B cell (primary cell): ENCODE results near the gene LANCL2. TPM values are rescaled to one million over a fixed set of nuclear protein-coding genes. Genes with fewer than 3 reads are reported as not detected.

Experiments
- ATAC-seq: fragments of 200-7000 bp; cut with Tn5 transposase; one replicate; pipeline ENCODE4 v1.10.0; 2021; ENCODE audit warnings: low read depth, mild to moderate bottlenecking, moderate number of reproducible peaks, moderate library complexity
- CTCF ChIA-PET: fragments of 350-600 bp; sonication (Branson Sonifier 250); formaldehyde crosslinking; loops from one replicate; lab custom pipeline; 2021; ENCODE audit warnings: antibody characterized with exemption, inconsistent platforms; lab: Charles Lee
- POLR2A ChIA-PET: fragments of 350-600 bp; sonication (Branson Sonifier 250); formaldehyde crosslinking; loops from one replicate; lab custom pipeline; 2021; ENCODE audit warnings: antibody characterized with exemption; lab: Charles Lee
- DNase-seq: peaks from one replicate; pipeline ENCODE4 v3.0.0; 2013
- H2AFZ ChIP-seq: 2 replicates; pipeline ENCODE4 v1.6.1; 2012; ENCODE audit warnings: mild to moderate bottlenecking, low read depth, low read length; ENCODE audit not compliant: insufficient read depth, poor library complexity, severe bottlenecking
- H3K27ac ChIP-seq, 2 donors: 1 replicate in 1 of 2; 2 replicates in 1 of 2; pipeline ENCODE4 v1.5.1; 2012 to 2013; ENCODE audit warnings: low read length in 2 of 2, mild to moderate bottlenecking in 2 of 2, moderate library complexity in 1 of 2
- H3K27me3 ChIP-seq, 4 experiments: fragments of 200-600 bp in 1 of 4; sonication (generic) in 1 of 4; replicated peaks in 1 of 4; 1 replicate in 2 of 4; 2 replicates in 2 of 4; pipeline versions ENCODE4 v1.6.1 to v1.7.0; 2013 to 2016; ENCODE audit warnings: low read length in 3 of 4, mild to moderate bottlenecking in 2 of 4, mixed read lengths in 1 of 4, moderate library complexity in 1 of 4; ENCODE audit not compliant: insufficient read depth in 4 of 4, control insufficient read depth in 3 of 4; ENCODE audit errors: control extremely low read depth in 1 of 4
- H3K36me3 ChIP-seq, 2 experiments: replicated peaks in 1 of 2; 1 replicate in 1 of 2; 2 replicates in 1 of 2; pipeline versions ENCODE4 v1.6.1 to v1.7.1; 2013; ENCODE audit warnings: low read length in 1 of 2; ENCODE audit not compliant: insufficient read depth in 2 of 2, control insufficient read depth in 1 of 2; ENCODE audit errors: control extremely low read depth in 1 of 2, extremely low read depth in 1 of 2
- H3K4me1 ChIP-seq, 2 donors: fragments of 200-600 bp in 1 of 2; sonication (generic) in 1 of 2; 1 replicate in 1 of 2; 2 replicates in 1 of 2; pipeline versions ENCODE4 v1.5.1 to v1.6.1; 2013 to 2017; ENCODE audit warnings: low read length in 2 of 2; ENCODE audit not compliant: control insufficient read depth in 2 of 2, insufficient read depth in 2 of 2
- H3K4me2 ChIP-seq: replicated peaks from 2 replicates; pipeline ENCODE3; 2012; ENCODE audit warnings: mild to moderate bottlenecking, low read depth, low read length; ENCODE audit not compliant: poor library complexity, severe bottlenecking
- H3K4me3 ChIP-seq, 5 experiments: fragments of 200-600 bp in 1 of 5; sonication (generic) in 1 of 5; 1 replicate in 3 of 5; 2 replicates in 2 of 5; pipeline versions ENCODE4 v1.5.1 to v1.7.0; 2011 to 2016; ENCODE audit warnings: low read length in 4 of 5, mild to moderate bottlenecking in 4 of 5, low read depth in 2 of 5, control low read depth in 1 of 5, moderate library complexity in 1 of 5; ENCODE audit not compliant: insufficient read depth in 1 of 5; ENCODE audit errors: control extremely low read depth in 1 of 5, extremely low read depth in 1 of 5
- H3K79me2 ChIP-seq: fragments of 200-600 bp; sonication (generic); one replicate; pipeline ENCODE4 v1.6.0; 2016; ENCODE audit warnings: low read length; ENCODE audit not compliant: control insufficient read depth, insufficient read depth
- H3K9ac ChIP-seq: fragments of 200-600 bp; sonication (generic); 2 replicates; pipeline ENCODE4 v1.6.1; 2017; ENCODE audit warnings: mild to moderate bottlenecking, low read length, moderate library complexity
- H3K9me3 ChIP-seq, 3 donors: one replicate each; pipeline versions ENCODE4 v1.6.1 to v1.7.1; 2013; ENCODE audit warnings: low read length in 2 of 3; ENCODE audit not compliant: control insufficient read depth in 2 of 3, insufficient read depth in 1 of 3; ENCODE audit errors: control extremely low read depth in 1 of 3
- H4K20me1 ChIP-seq: 2 replicates; pipeline ENCODE4 v1.6.0; 2012; ENCODE audit warnings: mild to moderate bottlenecking, low read length; ENCODE audit not compliant: insufficient read depth, control insufficient read depth, poor library complexity, severe bottlenecking
- H3K27ac Mint-ChIP-seq: one replicate; pipeline ENCODE4 v1.8.0; 2021; ENCODE audit warnings: mixed read lengths
- H3K27me3 Mint-ChIP-seq: one replicate; pipeline ENCODE4 v1.8.0; 2021; ENCODE audit warnings: mixed read lengths
- H3K4me1 Mint-ChIP-seq: one replicate; pipeline ENCODE4 v1.8.0; 2021; ENCODE audit warnings: mixed read lengths
- H3K4me3 Mint-ChIP-seq: one replicate; pipeline ENCODE4 v1.8.0; 2021; ENCODE audit warnings: mixed read lengths
- H3K9me3 Mint-ChIP-seq: one replicate; pipeline ENCODE4 v1.8.0; 2022; ENCODE audit warnings: mixed read lengths; ENCODE audit not compliant: insufficient read depth
- EZH2 ChIP-seq: IDR thresholded peaks from 2 replicates; pipeline ENCODE4 v1.6.1; 2012; ENCODE audit warnings: borderline replicate concordance, low read depth, mild to moderate bottlenecking, moderate library complexity, low read length; ENCODE audit not compliant: insufficient read depth, poor library complexity, severe bottlenecking
- WGBS: methylation state at CpG from one replicate; pipeline ENCODE4 v1.1.5; 2013; ENCODE audit warnings: missing lambda C conversion rate; ENCODE audit not compliant: insufficient coverage; 5-methylcytosine and 5-hydroxymethylcytosine counted together
- intact Hi-C: fragments of 100-400 bp; cut with micrococcal nuclease; formaldehyde crosslinking; loops from one replicate; pipeline ENCODE4 v1.10.0; 2022
- polyA plus RNA-seq: library from polyadenylated mRNA; depleted of rRNA; stranded (reverse); fragments of >200 nt; gene quantifications from 2 replicates; pipeline ENCODE4 v1.2.3, GENCODE V29; 2012
- total RNA-seq, 2 donors: library from RNA; stranded (reverse); fragments of 120-200 nt in 1 of 2; gene quantifications; 1 replicate in 1 of 2; 2 replicates in 1 of 2; pipeline versions ENCODE4 v1.2.3 to v1.2.4, GENCODE V29; 2013 to 2022
- TF ChIP-seq, protein P1 (sequence below): fragments of 200-600 bp; IDR thresholded peaks from one replicate; pipeline ENCODE4 v1.8.0; 2022; ENCODE audit warnings: antibody characterized with exemption, mild to moderate bottlenecking

The LANCL2 gene
- total and polyA plus RNA-seq, 2 donors (not counting 1 experiment from before 2014, with no cell fraction given), result 3.5 to 8.1 TPM

DNA sequence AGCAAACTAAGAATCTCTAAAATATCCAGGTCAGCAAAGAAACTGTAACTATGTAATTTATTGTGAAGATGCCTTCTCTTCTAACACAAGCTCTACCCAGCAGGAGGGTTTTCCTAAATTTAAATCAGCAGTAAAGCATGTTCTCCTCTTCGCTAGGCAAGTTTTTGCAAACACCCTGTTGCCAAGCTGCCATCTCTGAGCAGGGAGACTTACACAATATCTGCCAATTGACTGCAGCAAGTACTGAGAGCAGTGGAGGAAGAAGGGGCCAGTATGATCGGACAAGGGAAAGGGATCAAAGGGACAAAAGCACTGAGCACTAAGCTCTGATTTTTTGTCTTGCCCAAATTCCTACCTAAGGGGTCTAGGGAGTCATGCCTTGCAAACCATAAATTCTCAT is 16.0 kb upstream of the LANCL2 start:
- no peak overlapping the region for H3K4me3 Mint-ChIP-seq
- WGBS, result no CpG with 5 or more reads among the region's 2 CpGs

DNA sequence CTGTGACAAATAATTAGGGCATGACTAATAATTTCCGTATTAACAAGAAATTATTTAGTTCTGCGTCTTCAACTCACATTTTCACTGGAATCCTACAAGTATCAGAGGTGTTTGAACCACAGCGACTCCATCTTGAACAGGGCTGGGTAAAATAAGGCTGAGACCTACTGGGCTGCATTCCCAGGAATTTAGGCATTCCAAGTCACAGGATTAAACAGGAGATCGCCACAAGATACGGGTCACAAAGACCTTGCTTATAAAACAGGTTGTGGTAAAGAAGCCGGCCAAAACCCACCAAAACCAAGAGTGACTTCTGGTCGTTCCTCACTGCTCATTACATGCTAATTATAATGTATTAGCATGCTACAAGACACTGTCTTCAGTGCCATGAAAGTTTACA is 14.9 kb upstream of the LANCL2 start:
- Mint-ChIP-seq H3K4me3 (no peak overlapping the region), H3K4me1 (no peaks in the 10 kb centered on the region), H3K27me3 (peaks cover 25% of the 10 kb centered on the region), H3K9me3 (no peaks in the 10 kb centered on the region), H3K27ac (no peak overlapping the region)
- ChIA-PET CTCF (no interaction called here), POLR2A (no interaction called here)
- H3K4me2 ChIP-seq, result no peak overlapping the region
- H3K9ac ChIP-seq, result no peak overlapping the region
- no peaks in the 10 kb centered on the region for H4K20me1 ChIP-seq
- H3K4me1 ChIP-seq, result no peaks in the 10 kb centered on the region
- peaks cover 0 to 2% (median 0%) of the 10 kb centered on the region in 3 donors for H3K9me3 ChIP-seq
- intact Hi-C loops, result no loop called here
- H2AFZ ChIP-seq, result no peak overlapping the region
- ATAC-seq (no peak), DNase-seq (no peak)
- no peak overlapping the region for H3K27ac ChIP-seq
- H3K36me3 ChIP-seq, result no peaks in the 10 kb centered on the region
- no peak for TF ChIP-seq EZH2
- TF ChIP-seq, protein P1, sequence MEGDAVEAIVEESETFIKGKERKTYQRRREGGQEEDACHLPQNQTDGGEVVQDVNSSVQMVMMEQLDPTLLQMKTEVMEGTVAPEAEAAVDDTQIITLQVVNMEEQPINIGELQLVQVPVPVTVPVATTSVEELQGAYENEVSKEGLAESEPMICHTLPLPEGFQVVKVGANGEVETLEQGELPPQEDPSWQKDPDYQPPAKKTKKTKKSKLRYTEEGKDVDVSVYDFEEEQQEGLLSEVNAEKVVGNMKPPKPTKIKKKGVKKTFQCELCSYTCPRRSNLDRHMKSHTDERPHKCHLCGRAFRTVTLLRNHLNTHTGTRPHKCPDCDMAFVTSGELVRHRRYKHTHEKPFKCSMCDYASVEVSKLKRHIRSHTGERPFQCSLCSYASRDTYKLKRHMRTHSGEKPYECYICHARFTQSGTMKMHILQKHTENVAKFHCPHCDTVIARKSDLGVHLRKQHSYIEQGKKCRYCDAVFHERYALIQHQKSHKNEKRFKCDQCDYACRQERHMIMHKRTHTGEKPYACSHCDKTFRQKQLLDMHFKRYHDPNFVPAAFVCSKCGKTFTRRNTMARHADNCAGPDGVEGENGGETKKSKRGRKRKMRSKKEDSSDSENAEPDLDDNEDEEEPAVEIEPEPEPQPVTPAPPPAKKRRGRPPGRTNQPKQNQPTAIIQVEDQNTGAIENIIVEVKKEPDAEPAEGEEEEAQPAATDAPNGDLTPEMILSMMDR, result no peak
- no peak overlapping the region for H3K4me3 ChIP-seq
- H3K27me3 ChIP-seq, result peaks cover 0 to 2% (median 0%) of the 10 kb centered on the region in 4 experiments
- H3K79me2 ChIP-seq, result no peaks in the 10 kb centered on the region
- WGBS, result 90% methylated on average over 4 of the region's 7 CpGs

More for the DNA sequence above, 16.0 kb upstream of the LANCL2 start:
- H3K27ac ChIP-seq, result no peak overlapping the region
- POLR2A ChIA-PET, result interaction anchor here (0.6 kb wide), 1 partner anchor 712 kb away, joined by 7 read pairs; no protein-coding TSS in a partner anchor
- TF ChIP-seq, protein P1, result no peak
- TF ChIP-seq EZH2, result no peak
- H3K4me2 ChIP-seq, result no peak overlapping the region
- H2AFZ ChIP-seq, result no peak overlapping the region
- H4K20me1 ChIP-seq, result no peaks in the 10 kb centered on the region
- peaks cover 0 to 12% (median 0%) of the 10 kb centered on the region in 3 donors for H3K9me3 ChIP-seq
- ATAC-seq (no peak), DNase-seq (no peak)
- intact Hi-C loops, result no loop called here
- H3K27ac Mint-ChIP-seq, result no peak overlapping the region
- H3K27me3 ChIP-seq, result peaks cover 0 to 2% (median 0%) of the 10 kb centered on the region in 4 experiments
- CTCF ChIA-PET, result no interaction called here
- H3K4me1 ChIP-seq, result no peaks in the 10 kb centered on the region
- no peaks in the 10 kb centered on the region for H3K36me3 ChIP-seq
- no peak overlapping the region for H3K9ac ChIP-seq
- H3K4me1 Mint-ChIP-seq, result no peaks in the 10 kb centered on the region
- peaks cover 20% of the 10 kb centered on the region for H3K27me3 Mint-ChIP-seq
- H3K79me2 ChIP-seq, result no peaks in the 10 kb centered on the region
- H3K4me3 ChIP-seq, result no peak overlapping the region
- H3K9me3 Mint-ChIP-seq, result no peaks in the 10 kb centered on the region
